GM21576 (cell line): ENCODE measurements around the gene CUL4B.
A peak's percentile ranks its signal among the peaks of the same experiment; 100 is the strongest.
"Not testable (repeated sequence)": the region's sequence is repeated elsewhere in the genome, so short reads cannot be mapped to it uniquely, and the experiment has no call there.

Experiments used
- ATAC-seq: cut with Tn5 transposase; IDR thresholded peaks from one replicate; pipeline ENCODE4 v1.9.1; 2021; ENCODE audit warnings: mild to moderate bottlenecking, moderate library complexity; ENCODE audit not compliant: unreplicated experiment

CUL4B gene

GRCh38 chrX:120534413-120535205 is 26.2 kb downstream of the CUL4B start:
- no peak for ATAC-seq

- ATAC-seq: no peak
Observed at GRCh38 chrX:120522820-120523219, 37.9 kb downstream of the CUL4B start.

- no peak for ATAC-seq
Observed at GRCh38 chrX:120517936-120518335, 42.8 kb downstream of the CUL4B start.

- ATAC-seq: no peak
Observed at GRCh38 chrX:120514236-120514635, 46.5 kb downstream of the CUL4B start.

- ATAC-seq: no peak
Observed at GRCh38 chrX:120512627-120513026, 48.1 kb downstream of the CUL4B start.

GRCh38 chrX:120512222-120512621 is 48.5 kb downstream of the CUL4B start:
- ATAC-seq: no peak

GRCh38 chrX:120504569-120504968 is 56.2 kb downstream of the CUL4B start:
- ATAC-seq: no peak

- ATAC-seq: no peak
Observed at GRCh38 chrX:120499301-120500072, 61.3 kb downstream of the CUL4B start.

GRCh38 chrX:120490119-120490518 is 70.6 kb downstream of the CUL4B start:
- ATAC-seq: not testable (repeated sequence)

- ATAC-seq: no peak
Observed at GRCh38 chrX:120486786-120487185, 74.0 kb downstream of the CUL4B start.

- peak; percentile 75 for ATAC-seq
Observed at GRCh38 chrX:120485638-120486520, 74.9 kb downstream of the CUL4B start.

- peak; percentile 5 for ATAC-seq
Observed at GRCh38 chrX:120485315-120485637, 75.5 kb downstream of the CUL4B start.

GRCh38 chrX:120477453-120477852 is 83.3 kb downstream of the CUL4B start:
- no peak for ATAC-seq

- ATAC-seq: no peak
Observed at GRCh38 chrX:120476714-120477113, 84.0 kb downstream of the CUL4B start.

GRCh38 chrX:120475447-120475846 is 85.3 kb downstream of the CUL4B start:
- not testable (repeated sequence) for ATAC-seq
